H9 (cell line): ENCODE data around the gene TMEM209. TPM values are rescaled to one million over a fixed set of nuclear protein-coding genes. Genes with fewer than 3 reads are reported as not detected.
A peak's percentile ranks its signal among the peaks of the same experiment; 100 is the strongest.

ENCODE experiments used
- DNase-seq: peaks from one replicate; pipeline ENCODE4 v3.0.0-alpha.2; 2017
- H2AFZ ChIP-seq: one replicate; pipeline ENCODE4 v1.6.1; 2013; ENCODE audit warnings: mild to moderate bottlenecking, low read length, control low read depth, moderate library complexity
- H2AK5ac ChIP-seq: 2 replicates; pipeline ENCODE4 v1.6.1; 2013; ENCODE audit warnings: low read length, control low read depth, mixed read lengths; ENCODE audit not compliant: insufficient read length
- H2BK120ac ChIP-seq: one replicate; pipeline ENCODE4 v1.6.1; 2013; ENCODE audit warnings: low read depth, mild to moderate bottlenecking, low read length, control low read depth, inconsistent platforms; ENCODE audit not compliant: poor library complexity, severe bottlenecking
- H2BK12ac ChIP-seq: 2 replicates; pipeline ENCODE4 v1.6.1; 2013; ENCODE audit warnings: low read length, control low read depth, mixed read lengths, low read depth; ENCODE audit not compliant: insufficient read length
- H2BK15ac ChIP-seq: 2 replicates; pipeline ENCODE4 v1.6.1; 2013; ENCODE audit warnings: low read depth, low read length, control low read depth
- H2BK20ac ChIP-seq: one replicate; pipeline ENCODE4 v1.6.1; 2013; ENCODE audit warnings: low read depth, mild to moderate bottlenecking, low read length, control low read depth, inconsistent platforms; ENCODE audit not compliant: poor library complexity, severe bottlenecking
- H2BK5ac ChIP-seq: 2 replicates; pipeline ENCODE4 v1.6.1; 2013; ENCODE audit warnings: low read length, control low read depth, mixed read lengths; ENCODE audit not compliant: insufficient read length
- H3K14ac ChIP-seq: 2 replicates; pipeline ENCODE4 v1.6.1; 2013; ENCODE audit warnings: low read length, control low read depth; ENCODE audit not compliant: insufficient read depth
- H3K18ac ChIP-seq: 2 replicates; pipeline ENCODE4 v1.6.1; 2013; ENCODE audit warnings: low read depth, mild to moderate bottlenecking, mixed read lengths, low read length, control low read depth; ENCODE audit not compliant: insufficient read length
- H3K23ac ChIP-seq: 2 replicates; pipeline ENCODE4 v1.6.1; 2013; ENCODE audit warnings: low read length, control low read depth, mixed read lengths, low read depth; ENCODE audit not compliant: insufficient read length
- H3K23me2 ChIP-seq: 2 replicates; pipeline ENCODE4 v1.6.1; 2013; ENCODE audit warnings: low read depth, mild to moderate bottlenecking, mixed read lengths, low read length, control low read depth; ENCODE audit not compliant: insufficient read length, poor library complexity, severe bottlenecking
- H3K27ac ChIP-seq: 2 replicates; pipeline ENCODE4 v1.5.1; 2013; ENCODE audit warnings: low read length, control low read depth, mixed read lengths, low read depth; ENCODE audit not compliant: insufficient read length
- H3K27me3 ChIP-seq: 2 replicates; pipeline ENCODE4 v1.6.1; 2013; ENCODE audit warnings: low read length, control low read depth, inconsistent platforms; ENCODE audit not compliant: insufficient read depth
- H3K4ac ChIP-seq: 2 replicates; pipeline ENCODE4 v1.6.1; 2013; ENCODE audit warnings: low read depth, mild to moderate bottlenecking, control low read depth, inconsistent platforms, low read length, moderate library complexity
- H3K4me1 ChIP-seq: 2 replicates; pipeline ENCODE4 v1.6.1; 2013; ENCODE audit warnings: low read length, control low read depth, inconsistent platforms; ENCODE audit not compliant: insufficient read depth
- H3K4me2 ChIP-seq: 2 replicates; pipeline ENCODE4 v1.6.1; 2013; ENCODE audit warnings: low read length, control low read depth, mixed read lengths; ENCODE audit not compliant: insufficient read length, insufficient read depth
- H3K56ac ChIP-seq: 2 replicates; pipeline ENCODE4 v1.6.1; 2013; ENCODE audit warnings: low read depth, mild to moderate bottlenecking, mixed read lengths, low read length, control low read depth; ENCODE audit not compliant: insufficient read length
- H3K79me1 ChIP-seq: 2 replicates; pipeline ENCODE4 v1.6.1; 2013; ENCODE audit warnings: low read depth, mild to moderate bottlenecking, moderate library complexity, low read length, control low read depth, inconsistent platforms; ENCODE audit not compliant: insufficient read depth, poor library complexity, severe bottlenecking
- H3K79me2 ChIP-seq: 2 replicates; pipeline ENCODE4 v1.6.1; 2013; ENCODE audit warnings: low read length, control low read depth, inconsistent platforms; ENCODE audit not compliant: insufficient read depth
- H3K9ac ChIP-seq: 2 replicates; pipeline ENCODE4 v1.6.1; 2013; ENCODE audit warnings: low read length, control low read depth, mixed read lengths; ENCODE audit not compliant: insufficient read length; ENCODE audit errors: extremely low read depth
- H3K9me3 ChIP-seq: one replicate; pipeline ENCODE4 v1.6.1; 2013; ENCODE audit warnings: low read depth, low read length, inconsistent platforms; ENCODE audit not compliant: control insufficient read depth
- H3T11ph ChIP-seq: one replicate; pipeline ENCODE4 v1.6.1; 2013; ENCODE audit warnings: mild to moderate bottlenecking, low read length, control low read depth, inconsistent platforms
- H4K20me1 ChIP-seq: one replicate; pipeline ENCODE4 v1.6.1; 2013; ENCODE audit not compliant: control insufficient read depth, insufficient read length, insufficient read depth
- H4K5ac ChIP-seq: 2 replicates; pipeline ENCODE4 v1.6.1; 2013; ENCODE audit warnings: low read depth, mild to moderate bottlenecking, mixed read lengths, low read length, control low read depth; ENCODE audit not compliant: insufficient read length
- H4K8ac ChIP-seq: replicated peaks from 2 replicates; pipeline ENCODE4 v1.6.1; 2013; ENCODE audit warnings: low read length, control low read depth, mixed read lengths, low read depth; ENCODE audit not compliant: insufficient read length
- H4K91ac ChIP-seq: 2 replicates; pipeline ENCODE4 v1.6.1; 2013; ENCODE audit warnings: low read depth, mild to moderate bottlenecking, moderate library complexity, mixed read lengths, low read length, control low read depth; ENCODE audit not compliant: insufficient read length
- H3K27ac Mint-ChIP-seq, 3 experiments: 2 replicates in 2 of 3; 3 replicates in 1 of 3; pipeline ENCODE4 v1.8.0; 2020 to 2021; ENCODE audit warnings: mixed read lengths in 3 of 3, mild to moderate bottlenecking in 1 of 3, moderate library complexity in 1 of 3
- H3K27me3 Mint-ChIP-seq: 2 replicates; pipeline ENCODE4 v1.8.0; 2021; ENCODE audit warnings: low read depth, mild to moderate bottlenecking, moderate library complexity, mixed read lengths
- H3K36me3 Mint-ChIP-seq, 3 experiments: 2 replicates in 2 of 3; 3 replicates in 1 of 3; pipeline ENCODE4 v1.8.0; 2020 to 2021; ENCODE audit warnings: low read depth in 3 of 3, mixed read lengths in 3 of 3; ENCODE audit not compliant: insufficient read depth in 1 of 3
- H3K4me1 Mint-ChIP-seq, 2 experiments: 2 replicates each; pipeline ENCODE4 v1.8.0; 2020; ENCODE audit warnings: mixed read lengths in 2 of 2
- H3K4me3 Mint-ChIP-seq, 2 experiments: 2 replicates in 1 of 2; 3 replicates in 1 of 2; pipeline ENCODE4 v1.8.0; 2020 to 2021; ENCODE audit warnings: mild to moderate bottlenecking in 2 of 2, mixed read lengths in 2 of 2, moderate library complexity in 1 of 2
- H3K9me3 Mint-ChIP-seq, 2 experiments: 2 replicates in 1 of 2; 3 replicates in 1 of 2; pipeline ENCODE4 v1.8.0; 2020; ENCODE audit warnings: mild to moderate bottlenecking in 2 of 2, mixed read lengths in 2 of 2, moderate library complexity in 1 of 2
- CTCF ChIP-seq: fragments of 200-600 bp; sonication (generic); conservative IDR thresholded peaks from 3 replicates; pipeline ENCODE4 v1.8.0; 2021; ENCODE audit warnings: antibody characterized with exemption, mild to moderate bottlenecking
- WGBS: extraction: QIAGEN DNeasy Blood & Tissue Kit; methylation state at CpG from one replicate; pipeline ENCODE4 v1.1.7; 2013; ENCODE audit warnings: missing lambda C conversion rate, low lambda C conversion rate, mixed read lengths; ENCODE audit not compliant: insufficient read length; ENCODE audit errors: extremely low coverage; 5-methylcytosine and 5-hydroxymethylcytosine counted together
- total RNA-seq: library from RNA; stranded (reverse); gene quantifications from 2 replicates; pipeline ENCODE4 v1.2.1, GENCODE V29; 2021

The TMEM209 gene
- total RNA-seq, 1 experiment from 2014 or later, result 30.8 TPM

GRCh38 chr7:130148561-130148960 is 56.6 kb downstream of the TMEM209 start:
- H3T11ph ChIP-seq, result no peak overlapping the region
- no peak overlapping the region for H4K8ac ChIP-seq
- no peak overlapping the region for H2BK120ac ChIP-seq
- Mint-ChIP-seq H3K4me3 (no peak overlapping the region), H3K27me3 (peaks cover 1% of the 10 kb centered on the region; the same call in 1 of the 2 replicates), H3K4me1 (peaks cover 3 to 11% of the 10 kb centered on the region in 2 experiments), H3K27ac (peak overlapping the region in 1 of 3 experiments; percentile 65; a peak in 1 of 7 replicates), H3K9me3 (no peaks in the 10 kb centered on the region), H3K36me3 (no peaks in the 10 kb centered on the region)
- TF ChIP-seq CTCF, result no peak
- H2BK15ac ChIP-seq, result no peak overlapping the region
- no peaks in the 10 kb centered on the region for H3K9me3 ChIP-seq
- no peak overlapping the region for H3K23ac ChIP-seq
- H3K23me2 ChIP-seq, result no peaks in the 10 kb centered on the region
- no peak overlapping the region for H3K14ac ChIP-seq
- no peak overlapping the region for H3K27ac ChIP-seq
- H3K4me2 ChIP-seq, result no peak overlapping the region
- H2BK20ac ChIP-seq, result no peak overlapping the region
- H2AK5ac ChIP-seq, result no peak overlapping the region
- no CpG with 5 or more reads among the region's 9 CpGs for WGBS
- H3K56ac ChIP-seq, result no peak overlapping the region
- no peak overlapping the region for H3K4ac ChIP-seq
- no peak overlapping the region for H3K18ac ChIP-seq
- H2BK12ac ChIP-seq, result no peak overlapping the region
- no peak overlapping the region for H4K91ac ChIP-seq
- no peaks in the 10 kb centered on the region for H3K27me3 ChIP-seq
- H3K4me1 ChIP-seq, result no peaks in the 10 kb centered on the region
- no peaks in the 10 kb centered on the region for H3K79me1 ChIP-seq
- H4K5ac ChIP-seq, result no peak overlapping the region
- no peaks in the 10 kb centered on the region for H4K20me1 ChIP-seq
- H2AFZ ChIP-seq, result no peak overlapping the region
- DNase-seq, result no peak
- H3K9ac ChIP-seq, result no peak overlapping the region
- no peak overlapping the region for H2BK5ac ChIP-seq
- no peaks in the 10 kb centered on the region for H3K79me2 ChIP-seq
